GM20000 (cell line): ENCODE results near the gene HES5.

Source experiments
- DNase-seq: peaks from one replicate; pipeline ENCODE4 v3.0.0; 2012; ENCODE audit warnings: low spot score
- TF ChIP-seq, protein P1 (sequence below): IDR thresholded peaks from 2 replicates; pipeline ENCODE4 v1.5.1; 2012; ENCODE audit warnings: mild to moderate bottlenecking, control low read depth; ENCODE audit errors: extremely low read depth, missing control alignments

The HES5 gene

DNA sequence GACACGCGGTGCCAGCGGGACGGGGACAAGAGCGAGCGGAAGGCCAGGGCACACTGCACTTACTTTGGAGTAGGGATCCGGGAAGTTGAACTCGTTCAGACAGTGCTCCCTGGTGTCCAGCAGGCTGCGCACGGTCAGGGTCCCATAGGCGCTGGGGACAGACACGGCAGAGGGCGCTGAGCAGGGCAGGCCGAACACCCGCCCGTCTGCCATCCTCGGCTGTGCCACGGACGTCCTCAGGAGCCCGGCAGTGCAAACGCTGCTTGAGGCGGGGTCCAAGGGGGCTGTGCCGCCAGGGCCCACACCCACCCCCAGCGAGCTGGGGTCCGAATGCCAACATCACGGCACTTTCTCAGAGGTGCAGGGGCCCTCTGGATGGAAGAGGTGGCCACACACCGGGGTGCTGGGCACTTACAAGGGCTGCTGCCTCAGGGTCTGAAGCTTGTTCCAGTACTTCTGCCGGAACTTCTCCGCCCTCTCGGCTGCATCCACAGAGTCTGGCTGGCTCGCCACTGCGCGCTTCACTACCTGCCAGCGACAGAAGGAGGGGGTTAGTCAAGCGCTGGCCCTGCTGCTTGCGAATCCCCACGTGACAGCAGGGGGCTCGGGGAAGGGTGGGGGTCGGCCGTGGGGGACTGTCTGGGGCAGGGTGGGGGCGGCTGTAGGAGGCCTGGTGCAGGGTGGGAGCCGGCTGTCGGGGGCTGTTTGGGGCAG lies 16.0 kb downstream of the HES5 start:
- no peak for DNase-seq
- TF ChIP-seq, protein P1, sequence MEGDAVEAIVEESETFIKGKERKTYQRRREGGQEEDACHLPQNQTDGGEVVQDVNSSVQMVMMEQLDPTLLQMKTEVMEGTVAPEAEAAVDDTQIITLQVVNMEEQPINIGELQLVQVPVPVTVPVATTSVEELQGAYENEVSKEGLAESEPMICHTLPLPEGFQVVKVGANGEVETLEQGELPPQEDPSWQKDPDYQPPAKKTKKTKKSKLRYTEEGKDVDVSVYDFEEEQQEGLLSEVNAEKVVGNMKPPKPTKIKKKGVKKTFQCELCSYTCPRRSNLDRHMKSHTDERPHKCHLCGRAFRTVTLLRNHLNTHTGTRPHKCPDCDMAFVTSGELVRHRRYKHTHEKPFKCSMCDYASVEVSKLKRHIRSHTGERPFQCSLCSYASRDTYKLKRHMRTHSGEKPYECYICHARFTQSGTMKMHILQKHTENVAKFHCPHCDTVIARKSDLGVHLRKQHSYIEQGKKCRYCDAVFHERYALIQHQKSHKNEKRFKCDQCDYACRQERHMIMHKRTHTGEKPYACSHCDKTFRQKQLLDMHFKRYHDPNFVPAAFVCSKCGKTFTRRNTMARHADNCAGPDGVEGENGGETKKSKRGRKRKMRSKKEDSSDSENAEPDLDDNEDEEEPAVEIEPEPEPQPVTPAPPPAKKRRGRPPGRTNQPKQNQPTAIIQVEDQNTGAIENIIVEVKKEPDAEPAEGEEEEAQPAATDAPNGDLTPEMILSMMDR, result no peak

DNA sequence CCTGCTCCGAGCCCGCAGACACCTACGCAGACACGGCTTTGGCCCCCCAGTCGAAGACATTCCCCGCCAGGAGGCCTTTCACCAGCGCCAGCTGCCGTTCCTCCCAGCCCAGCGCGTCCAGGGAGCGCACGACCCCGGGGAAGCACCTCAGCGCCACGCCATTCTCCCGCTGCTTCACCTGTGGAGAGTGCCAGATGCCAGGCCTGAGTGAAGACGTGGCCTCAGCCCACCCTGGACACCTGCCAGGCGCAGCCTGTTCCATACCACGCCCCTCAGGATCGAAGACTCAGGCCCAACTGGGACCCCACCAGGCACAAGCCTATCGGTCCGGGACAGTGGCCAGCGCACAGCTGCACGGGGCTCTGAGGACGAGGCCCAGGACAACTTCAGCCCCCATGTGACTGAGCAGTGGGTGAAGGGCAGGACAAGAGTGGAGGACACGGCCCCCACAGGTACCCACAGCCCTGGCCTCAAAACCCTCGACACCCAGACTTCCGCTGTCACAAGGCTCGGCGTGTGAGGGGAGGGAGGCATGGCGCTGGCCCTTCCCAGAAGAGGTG lies 17.1 kb downstream of the HES5 start:
- no peak for DNase-seq
- TF ChIP-seq, protein P1, result no peak

DNA sequence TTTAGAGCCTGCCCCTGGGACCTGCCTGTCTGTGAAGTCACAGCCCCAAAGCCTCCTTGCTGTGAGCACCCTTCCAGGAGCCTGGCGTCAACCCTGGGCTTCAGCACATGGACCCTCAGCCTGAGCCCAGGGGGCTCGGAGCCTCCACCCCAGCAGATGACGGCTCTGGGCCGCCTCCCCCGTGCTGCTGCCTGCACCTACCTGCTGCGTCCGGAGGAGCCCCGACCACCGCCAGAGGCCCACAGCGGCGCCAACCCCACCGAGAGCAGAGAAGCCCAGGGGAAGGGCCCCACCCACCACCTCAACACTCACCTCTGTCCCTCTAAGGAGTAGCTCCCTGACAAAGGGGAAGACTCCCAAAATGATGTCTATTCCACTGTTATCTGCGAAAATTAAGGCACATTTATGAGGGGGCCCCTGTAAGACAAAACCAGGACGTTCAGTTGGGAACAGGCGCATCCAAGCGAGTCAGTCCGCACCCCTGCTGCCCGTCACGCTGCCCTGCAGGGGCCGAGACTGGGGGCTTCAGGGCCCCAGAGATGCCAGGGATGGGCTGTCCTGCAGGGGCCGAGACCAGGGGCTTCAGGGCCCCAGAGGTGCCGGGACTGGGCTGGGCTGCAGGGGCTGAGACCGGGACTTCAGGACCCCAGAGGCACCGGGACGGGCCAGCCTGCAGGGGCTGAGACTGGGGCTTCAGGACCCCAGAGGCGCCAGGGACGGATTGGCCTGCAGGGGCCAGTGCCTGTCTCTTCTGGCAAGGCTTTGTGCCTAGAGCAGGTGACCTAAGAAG lies 19.5 kb downstream of the HES5 start:
- TF ChIP-seq, protein P1, result no peak
- DNase-seq, result no peak

DNA sequence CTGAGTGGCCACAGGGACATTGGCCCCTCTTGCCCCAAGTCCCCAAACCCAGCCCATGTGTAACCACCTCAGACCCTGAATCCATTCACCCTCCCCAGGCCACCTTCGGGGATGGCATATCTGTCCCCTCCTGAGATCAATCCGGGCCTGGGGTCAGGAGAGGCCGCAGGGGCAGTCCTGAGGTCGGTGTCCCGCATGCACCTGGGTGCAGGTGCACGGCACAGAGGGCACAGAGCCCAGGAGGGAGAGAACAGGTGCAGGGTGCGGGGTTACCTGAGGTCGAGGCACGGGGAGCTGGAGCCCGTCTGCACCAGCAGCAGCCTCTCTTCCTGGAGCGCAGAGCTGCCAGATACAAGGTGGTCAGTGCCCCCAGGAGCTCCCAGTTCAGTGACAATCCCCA lies 20.5 kb downstream of the HES5 start:
- TF ChIP-seq, protein P1, result no peak
- DNase-seq, result no peak

DNA sequence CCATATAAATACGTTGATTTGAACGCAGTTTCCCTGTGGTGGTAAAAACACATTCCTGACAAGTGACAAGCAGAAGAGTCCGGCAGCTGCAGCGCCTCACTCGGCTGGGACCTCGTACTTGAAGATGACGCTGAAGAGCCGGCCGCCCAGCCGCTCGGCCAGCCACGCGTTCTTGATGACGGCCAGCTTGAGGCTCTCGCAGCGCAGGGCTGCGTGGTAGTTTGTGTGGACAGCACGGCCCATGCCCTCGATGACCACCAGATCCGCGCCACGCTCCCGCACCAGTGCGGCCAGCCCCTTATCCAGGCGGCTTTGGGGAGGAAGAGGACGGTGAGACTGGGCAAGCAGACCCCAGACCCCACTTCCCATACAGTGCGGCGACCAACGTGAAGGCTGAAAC lies 21.3 kb downstream of the HES5 start:
- TF ChIP-seq, protein P1, result no peak
- no peak for DNase-seq

DNA sequence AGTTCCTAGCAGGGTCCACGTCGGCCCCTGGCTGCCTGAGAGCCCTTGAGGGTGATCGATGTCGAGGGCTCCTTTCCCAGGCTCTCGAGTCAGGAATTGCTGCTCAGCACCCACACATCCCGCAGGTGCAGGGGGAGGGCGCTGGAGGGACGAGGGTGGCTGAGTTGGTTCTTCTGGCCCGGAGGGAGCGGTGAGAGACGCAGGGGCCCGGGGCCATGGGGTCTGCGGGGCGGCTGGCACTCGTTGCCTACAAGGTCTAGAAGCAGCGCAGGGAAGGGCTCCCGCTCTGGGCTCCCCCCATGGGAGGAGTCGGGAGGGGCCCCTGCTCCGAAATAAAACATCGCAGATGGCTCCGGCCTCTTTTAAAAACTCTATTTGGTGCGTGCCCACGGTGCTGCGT lies 21.9 kb downstream of the HES5 start:
- no peak for DNase-seq
- TF ChIP-seq, protein P1, result no peak

DNA sequence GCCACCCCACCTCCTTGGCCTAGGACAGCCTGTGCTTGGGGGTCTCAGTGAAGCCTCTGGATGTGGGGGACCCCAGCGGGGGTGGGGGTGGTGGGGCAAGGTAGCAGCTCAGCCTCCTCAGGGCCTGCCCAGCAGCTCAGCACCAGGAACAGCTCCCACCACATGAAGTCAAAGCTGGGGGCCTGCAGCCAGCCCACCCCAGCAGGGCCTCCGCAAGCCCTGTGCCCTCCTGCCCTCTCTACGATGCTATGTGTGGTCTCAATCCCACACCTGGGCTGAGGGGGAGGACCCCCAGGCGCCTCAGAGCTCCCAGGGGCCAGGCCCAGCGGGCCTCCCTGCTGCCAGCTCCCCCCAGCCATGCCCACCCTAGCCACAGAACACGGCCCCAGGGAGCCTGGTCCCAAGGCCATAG lies 22.3 kb downstream of the HES5 start:
- TF ChIP-seq, protein P1, result no peak
- no peak for DNase-seq
